Upper lobe of right lung (tissue), 1 donor: ENCODE results near the gene PDE6B. TPM values are rescaled to one million over a fixed set of nuclear protein-coding genes. Genes with fewer than 3 reads are reported as not detected.

Source experiments
- ATAC-seq: fragments of 200-7000 bp; cut with Tn5 transposase; one replicate; pipeline ENCODE4 v1.9.1; 2020; ENCODE audit warnings: mild to moderate bottlenecking, moderate library complexity
- DNase-seq: peaks from one replicate; pipeline ENCODE4 v3.0.0-alpha.2; 2020
- H3K27ac ChIP-seq: fragments of 200-600 bp; one replicate; pipeline ENCODE4 v1.8.0; 2022
- H3K27me3 ChIP-seq: fragments of 200-600 bp; one replicate; pipeline ENCODE4 v1.8.0; 2022; ENCODE audit warnings: mild to moderate bottlenecking
- H3K36me3 ChIP-seq: fragments of 200-600 bp; one replicate; pipeline ENCODE4 v1.8.0; 2022
- H3K4me1 ChIP-seq: fragments of 200-600 bp; one replicate; pipeline ENCODE4 v1.8.0; 2022
- H3K4me3 ChIP-seq: fragments of 200-600 bp; one replicate; pipeline ENCODE4 v1.8.0; 2022; ENCODE audit warnings: mild to moderate bottlenecking
- H3K9me3 ChIP-seq: fragments of 200-600 bp; one replicate; pipeline ENCODE4 v1.8.0; 2022
- intact Hi-C: fragments of 100-400 bp; cut with DNase I; formaldehyde crosslinking; loops from one replicate; pipeline ENCODE4 v1.11.0; 2022
- total RNA-seq: library from RNA; stranded (reverse); fragmentation: NEBNext Ultra II Directional; extraction: Animal tissue kit (Norgen Biotek cat#: 25700); gene quantifications from one replicate; pipeline ENCODE4 v1.2.1, GENCODE V29; 2021
- TF ChIP-seq, protein P1 (sequence below): fragments of 200-600 bp; IDR thresholded peaks from one replicate; pipeline ENCODE4 v1.8.0; 2022; ENCODE audit warnings: antibody characterized with exemption
- donor health status: DM: no; HTN: yes; CAD: no; lungs with severe emphysema.

The PDE6B gene
- total RNA-seq, 1 donor from 2014 or later: 9.1 TPM

DNA sequence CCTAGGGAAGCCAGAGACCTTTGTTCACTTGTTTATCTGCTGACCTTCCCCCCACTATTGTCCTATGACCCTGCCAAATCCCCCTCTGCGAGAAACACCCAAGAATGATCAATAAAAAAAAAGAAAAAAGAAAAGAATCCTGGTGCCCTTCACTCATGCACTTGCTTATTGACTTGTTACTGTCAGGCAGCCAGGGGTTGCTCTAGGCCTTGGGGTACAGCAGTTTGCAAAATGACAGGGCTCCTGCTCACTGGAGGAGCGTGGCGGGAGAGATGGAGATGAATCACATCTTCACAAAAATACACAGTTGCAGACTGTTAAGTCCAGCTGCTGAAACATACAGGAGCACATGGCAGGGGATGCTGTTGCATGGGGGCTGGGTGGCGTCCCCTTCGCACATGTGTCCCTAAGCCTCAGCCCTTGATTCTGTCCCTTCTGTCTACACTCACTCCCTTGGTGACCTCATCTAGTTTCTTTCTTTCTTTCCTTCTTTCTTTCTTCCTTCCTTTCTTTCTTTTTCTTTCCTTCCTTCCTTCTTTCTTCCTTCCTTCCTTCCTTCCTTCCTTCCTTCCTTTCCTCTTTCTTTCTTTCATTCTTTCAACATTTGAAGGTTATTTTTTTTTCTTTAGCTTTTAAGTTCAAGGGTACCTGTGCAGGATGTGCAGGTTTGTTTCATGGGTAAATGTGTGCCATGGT lies 32.4 kb upstream of the PDE6B start:
- Histone ChIP-seq H3K27ac (no peak overlapping the region), H3K27me3 (peaks cover 4% of the 10 kb centered on the region), H3K9me3 (no peaks in the 10 kb centered on the region), H3K4me3 (no peak overlapping the region), H3K4me1 (no peaks in the 10 kb centered on the region), H3K36me3 (no peaks in the 10 kb centered on the region)
- TF ChIP-seq, protein P1, sequence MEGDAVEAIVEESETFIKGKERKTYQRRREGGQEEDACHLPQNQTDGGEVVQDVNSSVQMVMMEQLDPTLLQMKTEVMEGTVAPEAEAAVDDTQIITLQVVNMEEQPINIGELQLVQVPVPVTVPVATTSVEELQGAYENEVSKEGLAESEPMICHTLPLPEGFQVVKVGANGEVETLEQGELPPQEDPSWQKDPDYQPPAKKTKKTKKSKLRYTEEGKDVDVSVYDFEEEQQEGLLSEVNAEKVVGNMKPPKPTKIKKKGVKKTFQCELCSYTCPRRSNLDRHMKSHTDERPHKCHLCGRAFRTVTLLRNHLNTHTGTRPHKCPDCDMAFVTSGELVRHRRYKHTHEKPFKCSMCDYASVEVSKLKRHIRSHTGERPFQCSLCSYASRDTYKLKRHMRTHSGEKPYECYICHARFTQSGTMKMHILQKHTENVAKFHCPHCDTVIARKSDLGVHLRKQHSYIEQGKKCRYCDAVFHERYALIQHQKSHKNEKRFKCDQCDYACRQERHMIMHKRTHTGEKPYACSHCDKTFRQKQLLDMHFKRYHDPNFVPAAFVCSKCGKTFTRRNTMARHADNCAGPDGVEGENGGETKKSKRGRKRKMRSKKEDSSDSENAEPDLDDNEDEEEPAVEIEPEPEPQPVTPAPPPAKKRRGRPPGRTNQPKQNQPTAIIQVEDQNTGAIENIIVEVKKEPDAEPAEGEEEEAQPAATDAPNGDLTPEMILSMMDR: no peak
- intact Hi-C loops: no loop called here
- no peak for ATAC-seq
- no peak for DNase-seq

DNA sequence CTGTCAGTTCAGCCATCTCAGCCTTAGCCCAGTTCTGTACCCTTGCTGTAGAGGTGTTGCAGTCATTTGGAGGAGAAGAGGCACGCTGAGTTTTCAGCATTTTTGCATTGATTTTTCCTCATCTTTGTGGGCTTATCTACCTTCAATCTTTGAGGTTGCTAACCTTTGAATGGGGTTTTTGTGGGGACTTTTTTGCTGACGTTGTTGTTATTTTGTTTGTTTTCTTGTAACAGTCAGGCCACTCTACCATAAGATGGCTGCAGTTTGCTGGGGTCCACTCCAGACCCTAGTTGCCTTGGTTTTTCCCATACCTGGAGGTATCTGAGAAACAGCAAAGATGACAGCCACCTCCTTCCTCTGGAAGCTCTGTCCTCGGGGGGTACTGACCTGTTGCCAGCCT lies 26.4 kb upstream of the PDE6B start:
- H3K27me3 ChIP-seq: peaks cover 5% of the 10 kb centered on the region
- intact Hi-C loops: no loop called here
- DNase-seq: no peak
- H3K4me1 ChIP-seq: no peaks in the 10 kb centered on the region
- no peak overlapping the region for H3K4me3 ChIP-seq
- H3K36me3 ChIP-seq: no peaks in the 10 kb centered on the region
- no peak overlapping the region for H3K27ac ChIP-seq
- TF ChIP-seq, protein P1: no peak
- ATAC-seq: no peak
- H3K9me3 ChIP-seq: no peaks in the 10 kb centered on the region

DNA sequence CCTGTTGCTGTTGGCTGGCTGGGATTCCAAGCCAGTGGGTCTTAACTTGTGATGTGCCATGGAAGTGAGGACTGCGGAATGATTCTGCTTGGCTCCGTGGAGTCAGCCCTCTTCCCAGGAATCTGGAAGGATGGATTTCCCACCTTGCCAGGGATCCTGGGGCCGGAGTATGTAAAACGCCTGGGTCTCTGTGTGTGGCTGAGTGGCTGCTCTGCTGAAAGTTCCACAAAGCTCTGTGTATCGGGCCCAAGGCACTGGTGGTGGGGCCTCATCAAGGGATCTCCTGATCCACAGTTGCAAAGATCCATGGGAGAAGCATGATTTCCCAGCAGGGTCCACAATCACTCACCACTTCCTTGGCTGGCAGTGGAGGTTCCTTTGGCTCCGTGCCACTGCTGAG lies 25.2 kb upstream of the PDE6B start:
- H3K9me3 ChIP-seq: no peaks in the 10 kb centered on the region
- H3K27me3 ChIP-seq: peaks cover 5% of the 10 kb centered on the region
- DNase-seq (no peak), ATAC-seq (no peak)
- no peak overlapping the region for H3K4me3 ChIP-seq
- intact Hi-C loops: no loop called here
- H3K36me3 ChIP-seq: no peaks in the 10 kb centered on the region
- TF ChIP-seq, protein P1: no peak
- H3K27ac ChIP-seq: no peak overlapping the region
- H3K4me1 ChIP-seq: no peaks in the 10 kb centered on the region

DNA sequence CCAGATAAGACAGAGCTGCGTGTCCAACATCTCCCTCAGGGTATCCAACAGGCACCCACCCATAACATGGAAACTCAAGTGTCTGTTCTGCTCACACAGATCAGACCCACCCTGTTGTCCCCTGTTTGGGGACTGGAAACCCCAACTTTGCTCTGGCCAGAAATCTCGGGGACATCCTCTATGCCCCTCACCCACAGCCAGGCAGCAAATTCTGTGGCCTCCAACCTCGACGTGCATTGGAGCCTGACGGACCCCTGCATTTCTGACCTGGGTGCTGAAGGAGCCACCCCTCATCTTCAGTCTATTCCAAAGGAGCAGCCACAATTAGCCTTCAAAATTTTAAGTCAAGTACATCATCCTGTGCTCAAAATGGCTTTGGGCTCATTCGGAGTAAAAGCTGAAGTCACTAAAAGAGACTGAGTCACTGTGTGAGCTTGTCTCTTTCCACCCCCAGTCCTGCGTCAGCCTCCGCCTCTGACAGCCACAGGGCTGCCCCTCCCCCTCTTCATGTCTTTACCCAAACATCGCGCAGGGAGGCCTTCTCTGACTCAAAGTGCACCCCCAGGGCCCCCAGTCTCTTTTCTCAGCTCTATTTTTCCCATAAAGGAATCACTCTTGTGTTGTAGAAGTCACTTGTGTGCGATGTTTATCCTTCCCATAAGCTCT lies 24.4 kb upstream of the PDE6B start:
- TF ChIP-seq, protein P1: no peak
- H3K4me1 ChIP-seq: no peaks in the 10 kb centered on the region
- peaks cover 5% of the 10 kb centered on the region for H3K27me3 ChIP-seq
- no peak overlapping the region for H3K4me3 ChIP-seq
- H3K36me3 ChIP-seq: no peaks in the 10 kb centered on the region
- intact Hi-C loops: no loop called here
- no peak for ATAC-seq
- H3K9me3 ChIP-seq: no peaks in the 10 kb centered on the region
- H3K27ac ChIP-seq: no peak overlapping the region
- no peak for DNase-seq

DNA sequence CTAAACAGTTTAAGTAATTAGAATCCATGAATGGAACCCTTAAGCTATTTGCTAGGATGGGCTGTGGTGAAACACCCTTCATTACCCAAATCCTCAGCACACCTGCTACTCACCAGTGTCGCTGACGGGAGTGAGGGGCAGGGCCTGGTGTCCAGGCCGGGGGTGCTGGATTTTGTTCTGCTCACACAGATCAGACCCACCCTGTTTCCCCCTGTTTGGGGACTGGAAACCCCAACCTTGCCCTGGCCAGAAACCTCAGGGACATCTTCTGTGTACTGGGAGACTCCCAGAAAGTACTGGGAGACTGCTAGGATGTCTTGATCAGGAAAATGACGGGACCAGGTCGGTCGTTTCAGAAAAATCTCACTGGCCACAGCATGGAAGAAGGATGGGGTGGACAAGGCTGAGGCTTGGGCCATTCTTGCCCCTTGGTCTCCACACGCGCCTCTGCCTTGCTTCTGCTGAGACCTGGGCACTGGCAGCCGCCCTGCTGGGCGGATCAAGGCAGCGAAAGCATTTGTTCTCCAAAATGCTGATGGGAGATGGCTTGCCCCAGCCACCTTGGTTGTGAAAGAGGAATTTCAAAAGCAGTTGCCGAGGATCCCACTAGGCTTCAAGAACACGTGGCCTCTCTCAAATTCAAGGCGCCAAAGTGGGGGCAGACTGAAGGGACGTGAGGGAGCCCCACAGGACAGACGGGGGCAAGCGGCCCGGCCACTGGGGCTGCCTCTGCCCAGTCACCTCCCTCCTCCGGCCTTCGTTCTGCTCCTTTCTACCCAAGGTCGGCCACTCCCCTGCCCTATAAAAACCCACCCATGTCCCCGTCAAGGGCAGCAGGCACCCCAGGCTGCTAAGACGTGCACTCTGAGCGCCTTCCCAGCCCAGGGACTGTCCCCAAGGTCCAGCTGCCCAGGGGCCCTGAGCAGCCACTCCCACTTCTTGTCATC lies 23.5 kb upstream of the PDE6B start:
- Histone ChIP-seq H3K9me3 (no peaks in the 10 kb centered on the region), H3K4me1 (no peaks in the 10 kb centered on the region), H3K27me3 (peaks cover 5% of the 10 kb centered on the region), H3K4me3 (no peak overlapping the region), H3K27ac (no peak overlapping the region), H3K36me3 (no peaks in the 10 kb centered on the region)
- ATAC-seq: no peak
- intact Hi-C loops: no loop called here
- TF ChIP-seq, protein P1: no peak
- DNase-seq: no peak
